Adrenal gland (tissue), 12 donors: ENCODE measurements around the gene RHOBTB3. TPM values are rescaled to one million over a fixed set of nuclear protein-coding genes. Genes with fewer than 3 reads are reported as not detected.
A peak's percentile ranks its signal among the peaks of the same experiment; 100 is the strongest.

Experiments used
- DNase-seq, 7 donors: peaks; one replicate each; pipeline ENCODE4 v3.0.0-alpha.2; 2019 to 2020
- H3K27ac ChIP-seq, 5 donors: fragments of 200-600 bp; sonication (generic) in 4 of 5; 1 replicate in 3 of 5; 2 replicates in 2 of 5; pipeline versions ENCODE4 v1.5.1 to v1.8.0; 2016 to 2020; ENCODE audit warnings: mild to moderate bottlenecking in 1 of 5
- H3K27me3 ChIP-seq: fragments of 200-600 bp; 2 replicates; pipeline ENCODE4 v1.8.0; 2021
- H3K36me3 ChIP-seq, 2 donors: fragments of 200-600 bp; replicated peaks in 1 of 2; 1 replicate in 1 of 2; 2 replicates in 1 of 2; pipeline versions ENCODE4 v1.5.1 to v1.8.0; 2018 to 2022
- H3K4me1 ChIP-seq, 2 donors: fragments of 200-600 bp; replicated peaks in 1 of 2; 1 replicate in 1 of 2; 2 replicates in 1 of 2; pipeline versions ENCODE4 v1.5.1 to v1.8.0; 2018 to 2021
- H3K4me3 ChIP-seq, 4 donors: fragments of 200-600 bp; sonication (generic) in 3 of 4; one replicate each; pipeline ENCODE4 v1.5.1; 2016 to 2018
- H3K9me3 ChIP-seq, 3 donors: fragments of 200-600 bp; sonication (generic) in 1 of 3; replicated peaks in 1 of 3; 1 replicate in 2 of 3; 2 replicates in 1 of 3; pipeline versions ENCODE4 v1.5.1 to v1.8.0; 2016 to 2021
- POLR2A ChIP-seq, 2 donors: fragments of 450-650 bp; IDR thresholded peaks; one replicate each; pipeline ENCODE4 v1.6.1; 2017; ENCODE audit warnings: antibody characterized with exemption in 2 of 2, mild to moderate bottlenecking in 2 of 2, moderate library complexity in 1 of 2
- WGBS, 4 donors: extraction: QIAGEN DNeasy Blood & Tissue Kit in 2 of 4; methylation state at CpG; one replicate each; pipeline versions ENCODE4 v1.1.5 to v1.1.7; 2013 to 2017; 5-methylcytosine and 5-hydroxymethylcytosine counted together
- intact Hi-C, 2 donors: fragments of 100-400 bp; cut with DNase I; formaldehyde crosslinking; loops; one replicate each; pipeline versions ENCODE4 v1.14.1 to v1.15.0; 2022 to 2023
- polyA plus RNA-seq, 3 donors: library from polyadenylated mRNA; stranded (reverse); fragments of 200-250 nt in 2 of 3; fragments of 350-450 nt in 1 of 3; fragmentation: Illumina TruSeq in 1 of 3; extraction: RNeasy Lipid Tissue Mini Kit (QIAGEN cat#74804) in 1 of 3; gene quantifications; one replicate each; pipeline ENCODE4 v1.2.3, GENCODE V29; 2013 to 2014
- total RNA-seq, 9 donors: library from RNA; depleted of rRNA in 4 of 9; stranded (reverse); fragments of >200 nt in 4 of 9; fragments of 120-200 nt in 1 of 9; fragmentation: NEBNext Ultra II Directional in 1 of 9; extraction: Animal tissue kit (Norgen Biotek cat#: 25700) in 1 of 9; gene quantifications; one replicate each; pipeline versions ENCODE4 v1.1.0 to v1.2.4, GENCODE V29; 2013 to 2023
- TF ChIP-seq, protein P1 (sequence below), 6 experiments: fragments of 450-650 bp in 4 of 6; fragments of 200-600 bp in 2 of 6; sonication (generic) in 1 of 6; IDR thresholded peaks; 1 replicate in 5 of 6; 2 replicates in 1 of 6; pipeline versions ENCODE4 v1.5.1 to v1.8.0; 2016 to 2021; ENCODE audit warnings: antibody characterized with exemption in 6 of 6, mild to moderate bottlenecking in 2 of 6, moderate library complexity in 1 of 6
- donor health status: healthy with polysubstance abuse.
- donor health status: Bipolar disorder and iron deficiency.
- donor health status: DM: yes; HTN: yes; CAD: no.
- donor health status: DM: no; HTN: no; CAD: no.
- donor health status: DM: no; HTN: no; CAD: no.
- donor health status: DM: yes; HTN: yes; CAD: no.

The RHOBTB3 gene
- total and polyA plus RNA-seq, 12 donors = 23.9 to 258 (median 108) TPM

DNA sequence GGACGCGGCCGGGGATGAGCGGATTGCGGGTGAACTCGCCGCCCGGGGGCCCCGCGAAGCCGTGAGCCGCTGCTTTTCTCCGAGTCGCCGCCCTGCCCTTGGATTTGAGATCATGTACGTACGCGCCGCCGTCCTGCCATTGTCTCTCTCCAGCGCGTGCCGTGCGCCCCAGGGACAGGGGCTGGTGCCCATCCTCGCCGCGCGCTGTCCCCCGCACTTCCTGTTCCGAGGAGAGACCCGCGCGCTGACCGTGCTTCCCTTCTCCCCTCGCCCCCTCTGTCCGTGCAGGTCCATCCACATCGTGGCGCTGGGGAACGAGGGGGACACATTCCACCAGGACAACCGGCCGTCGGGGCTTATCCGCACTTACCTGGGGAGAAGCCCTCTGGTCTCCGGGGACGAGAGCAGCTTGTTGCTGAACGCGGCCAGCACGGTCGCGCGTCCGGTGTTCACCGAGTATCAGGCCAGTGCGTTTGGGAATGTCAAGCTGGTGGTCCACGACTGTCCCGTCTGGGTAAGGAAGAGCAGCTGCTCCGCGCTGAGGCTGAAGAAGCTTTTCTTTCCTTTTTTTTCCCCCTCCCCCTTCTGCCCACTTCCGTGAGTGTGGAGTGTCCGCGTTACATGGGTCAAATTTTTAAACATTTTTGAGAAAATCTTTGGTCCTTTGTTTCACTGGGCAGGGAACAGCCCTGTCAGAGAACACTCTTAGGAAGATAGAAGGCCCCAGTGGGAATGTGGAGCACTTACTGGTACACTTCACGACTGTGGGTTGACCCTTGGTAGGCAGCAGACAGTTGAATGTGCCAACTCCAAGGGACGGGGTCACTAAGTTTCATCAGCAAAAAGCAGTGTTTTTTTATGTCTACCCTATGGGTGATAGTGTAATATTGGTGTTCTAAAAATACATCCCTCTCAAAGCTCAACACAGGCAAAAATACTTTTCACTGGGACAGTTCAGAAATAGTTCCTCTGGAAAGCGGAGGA is 727 bp downstream of the RHOBTB3 start:
- no peaks in the 10 kb centered on the region for H3K36me3 ChIP-seq
- H3K9me3 ChIP-seq = no peaks in the 10 kb centered on the region
- intact Hi-C loops = loop anchor here in 1 of 2 donors (5.0 kb wide), 1 partner anchor 70 kb away; no protein-coding TSS in a partner anchor
- H3K4me1 ChIP-seq = peaks cover 59 to 76% of the 10 kb centered on the region in 2 donors
- peak overlapping the region; percentile 77 to 98 (median 98) for H3K27ac ChIP-seq
- WGBS, 4 donors = 1 to 5% (median 2%) methylated on average over 11 to 64 of the region's 64 CpGs
- TF ChIP-seq POLR2A (IDR thresholded peaks at IDR 0.05) = peak in 1 of 2 donors; percentile 32
- TF ChIP-seq, protein P1, sequence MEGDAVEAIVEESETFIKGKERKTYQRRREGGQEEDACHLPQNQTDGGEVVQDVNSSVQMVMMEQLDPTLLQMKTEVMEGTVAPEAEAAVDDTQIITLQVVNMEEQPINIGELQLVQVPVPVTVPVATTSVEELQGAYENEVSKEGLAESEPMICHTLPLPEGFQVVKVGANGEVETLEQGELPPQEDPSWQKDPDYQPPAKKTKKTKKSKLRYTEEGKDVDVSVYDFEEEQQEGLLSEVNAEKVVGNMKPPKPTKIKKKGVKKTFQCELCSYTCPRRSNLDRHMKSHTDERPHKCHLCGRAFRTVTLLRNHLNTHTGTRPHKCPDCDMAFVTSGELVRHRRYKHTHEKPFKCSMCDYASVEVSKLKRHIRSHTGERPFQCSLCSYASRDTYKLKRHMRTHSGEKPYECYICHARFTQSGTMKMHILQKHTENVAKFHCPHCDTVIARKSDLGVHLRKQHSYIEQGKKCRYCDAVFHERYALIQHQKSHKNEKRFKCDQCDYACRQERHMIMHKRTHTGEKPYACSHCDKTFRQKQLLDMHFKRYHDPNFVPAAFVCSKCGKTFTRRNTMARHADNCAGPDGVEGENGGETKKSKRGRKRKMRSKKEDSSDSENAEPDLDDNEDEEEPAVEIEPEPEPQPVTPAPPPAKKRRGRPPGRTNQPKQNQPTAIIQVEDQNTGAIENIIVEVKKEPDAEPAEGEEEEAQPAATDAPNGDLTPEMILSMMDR (IDR thresholded peaks at IDR 0.05) = no peak
- peak overlapping the region; percentile 3 to 91 (median 82) for H3K4me3 ChIP-seq
- H3K27me3 ChIP-seq = no peaks in the 10 kb centered on the region
- peak; percentile 44 to 72 (median 64) for DNase-seq

DNA sequence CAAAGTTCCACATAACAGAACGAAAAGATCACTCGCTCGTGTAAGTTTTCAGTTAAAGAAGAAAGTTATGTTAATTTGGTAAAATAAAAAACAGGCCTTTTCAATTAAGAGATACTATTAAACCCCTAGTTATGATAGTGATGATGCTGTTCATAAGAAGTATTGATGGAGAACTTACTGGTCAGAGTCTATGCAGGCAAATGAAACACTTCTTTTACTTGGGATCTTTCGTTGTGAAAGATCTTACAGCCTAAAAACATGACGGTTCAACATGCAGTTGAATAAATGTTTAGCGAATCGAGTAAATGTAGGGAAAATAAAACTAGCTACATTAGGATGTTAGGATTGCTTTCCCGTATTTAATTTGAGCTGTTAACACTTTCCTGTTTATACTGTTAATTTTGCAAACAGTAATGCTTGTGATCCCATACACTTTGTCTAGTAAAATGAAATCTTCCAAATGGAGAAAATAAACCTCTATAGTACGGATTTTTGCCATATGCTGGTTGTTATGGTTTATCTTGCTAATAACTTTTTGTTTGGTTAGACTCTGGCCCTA is 2.0 kb downstream of the RHOBTB3 start:
- TF ChIP-seq, protein P1 (IDR thresholded peaks at IDR 0.05) = no peak
- no peak for TF ChIP-seq POLR2A (IDR thresholded peaks at IDR 0.05)
- peaks cover 53 to 76% of the 10 kb centered on the region in 2 donors for H3K4me1 ChIP-seq

DNA sequence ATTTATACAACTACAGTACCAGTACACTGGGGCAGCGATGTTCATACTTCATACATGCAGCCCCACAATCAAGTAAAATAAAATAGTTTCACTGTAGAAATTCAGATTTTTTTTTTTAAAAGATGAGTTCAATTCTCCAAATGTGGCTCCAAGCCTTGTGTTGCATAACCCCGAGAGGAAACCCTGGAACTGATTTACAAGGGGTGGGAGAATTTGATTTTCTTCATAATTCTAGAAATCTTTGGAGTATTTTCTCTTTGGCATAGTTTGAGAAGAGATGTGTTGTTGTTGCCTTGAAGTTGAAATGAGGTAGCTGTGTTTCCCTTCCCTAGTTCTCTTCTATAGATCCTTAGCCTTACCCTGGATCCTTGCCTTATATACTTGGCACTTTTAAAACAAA is 3.1 kb downstream of the RHOBTB3 start:
- no peak for TF ChIP-seq POLR2A (IDR thresholded peaks at IDR 0.05)
- TF ChIP-seq, protein P1 (IDR thresholded peaks at IDR 0.05) = no peak
- WGBS, 4 donors = 33 to 39% (median 33%) methylated on average over 2 of the region's 2 CpGs
- H3K27ac ChIP-seq = peak overlapping the region in 4 of 5 donors; percentile 35 to 98 (median 84)
- intact Hi-C loops = loop anchor here in 1 of 2 donors (5.0 kb wide), 1 partner anchor 72 kb away; no protein-coding TSS in a partner anchor
- peaks cover 0 to 11% of the 10 kb centered on the region in 2 donors for H3K36me3 ChIP-seq
- no peaks in the 10 kb centered on the region for H3K9me3 ChIP-seq
- peak overlapping the region in 2 of 4 donors; percentile 8 to 87 for H3K4me3 ChIP-seq
- no peak for DNase-seq
- H3K27me3 ChIP-seq = no peaks in the 10 kb centered on the region
- H3K4me1 ChIP-seq = peaks cover 45 to 68% of the 10 kb centered on the region in 2 donors

More for the DNA sequence above, 2.0 kb downstream of the RHOBTB3 start:
- Histone ChIP-seq H3K9me3 (no peaks in the 10 kb centered on the region), H3K27ac (peak overlapping the region; percentile 35 to 98 (median 71)), H3K36me3 (peaks cover 0 to under 1% of the 10 kb centered on the region in 2 donors), H3K27me3 (no peaks in the 10 kb centered on the region), H3K4me3 (peak overlapping the region in 3 of 4 donors; percentile 30 to 91 (median 87))
- WGBS, 4 donors = 37 to 52% (median 44%) methylated on average over 9 of the region's 9 CpGs
- intact Hi-C loops = loop anchor here in 1 of 2 donors (5.0 kb wide), 1 partner anchor 71 kb away; no protein-coding TSS in a partner anchor
- DNase-seq = no peak

DNA sequence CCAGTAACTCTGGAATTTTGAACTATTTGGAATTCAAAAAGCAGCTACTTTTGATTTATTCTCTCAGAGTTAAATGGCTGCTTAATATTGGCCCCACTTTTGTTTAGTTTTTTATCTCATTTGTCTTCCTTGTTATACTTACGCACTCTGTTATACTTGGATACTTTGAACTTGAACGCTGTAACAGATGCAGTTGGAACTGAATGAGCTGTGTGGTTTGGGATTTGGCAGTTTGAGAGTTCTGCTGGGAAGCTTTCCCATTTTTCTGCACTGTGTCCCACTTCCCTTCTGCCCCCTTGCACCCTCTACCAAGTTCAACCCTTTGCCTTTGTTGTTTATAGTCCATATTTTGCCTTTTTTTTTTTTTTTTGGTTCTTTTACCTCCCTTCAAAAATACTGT is 3.8 kb downstream of the RHOBTB3 start:
- no peak for DNase-seq
- intact Hi-C loops = loop anchor here in 1 of 2 donors (5.0 kb wide), 1 partner anchor 73 kb away; no protein-coding TSS in a partner anchor
- Histone ChIP-seq H3K36me3 (peaks cover 0 to 17% of the 10 kb centered on the region in 2 donors), H3K9me3 (no peaks in the 10 kb centered on the region), H3K27ac (peak overlapping the region in 4 of 5 donors; percentile 11 to 98 (median 84)), H3K27me3 (no peaks in the 10 kb centered on the region), H3K4me1 (peaks cover 45 to 63% of the 10 kb centered on the region in 2 donors), H3K4me3 (peak overlapping the region in 1 of 4 donors; percentile 87)
- TF ChIP-seq POLR2A (IDR thresholded peaks at IDR 0.05) = no peak
- TF ChIP-seq, protein P1 (IDR thresholded peaks at IDR 0.05) = no peak
- WGBS, 4 donors = 9 to 26% (median 19%) methylated on average over 2 of the region's 2 CpGs
